ENCODE results near the gene CDK14.
A peak's percentile ranks its signal among the peaks of the same experiment; 100 is the strongest.

CDK14 gene

DNA sequence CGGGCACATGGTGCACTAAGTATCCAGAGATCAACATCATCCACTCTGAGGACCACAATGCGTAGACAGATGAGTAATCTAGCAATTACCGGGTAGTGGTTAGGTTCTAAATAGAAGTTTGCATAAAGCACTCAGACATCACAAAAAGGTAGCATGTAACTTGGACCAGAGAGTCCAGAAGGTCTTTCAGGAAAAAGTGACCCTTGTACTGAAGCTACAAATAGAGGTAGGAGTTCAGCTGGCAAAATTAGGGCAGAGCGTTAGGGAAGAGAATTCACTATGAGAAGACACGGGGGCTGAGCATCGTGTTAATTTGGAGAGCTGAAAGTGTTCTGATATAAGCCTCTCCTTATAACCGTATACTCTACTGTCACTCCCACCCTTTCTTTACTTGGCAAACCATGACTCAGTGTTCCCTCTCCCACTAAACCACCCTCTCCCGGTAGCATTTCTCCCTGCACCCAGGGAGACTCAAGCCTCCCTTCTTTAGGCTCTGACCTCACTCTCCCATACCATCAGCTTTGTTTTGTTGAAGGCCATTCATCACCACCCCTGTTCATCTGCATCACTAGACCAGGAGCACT, 445.9 kb downstream of the CDK14 start:
- H3K27ac ChIP-seq = no peak overlapping the region
- TF ChIP-seq, protein P1, sequence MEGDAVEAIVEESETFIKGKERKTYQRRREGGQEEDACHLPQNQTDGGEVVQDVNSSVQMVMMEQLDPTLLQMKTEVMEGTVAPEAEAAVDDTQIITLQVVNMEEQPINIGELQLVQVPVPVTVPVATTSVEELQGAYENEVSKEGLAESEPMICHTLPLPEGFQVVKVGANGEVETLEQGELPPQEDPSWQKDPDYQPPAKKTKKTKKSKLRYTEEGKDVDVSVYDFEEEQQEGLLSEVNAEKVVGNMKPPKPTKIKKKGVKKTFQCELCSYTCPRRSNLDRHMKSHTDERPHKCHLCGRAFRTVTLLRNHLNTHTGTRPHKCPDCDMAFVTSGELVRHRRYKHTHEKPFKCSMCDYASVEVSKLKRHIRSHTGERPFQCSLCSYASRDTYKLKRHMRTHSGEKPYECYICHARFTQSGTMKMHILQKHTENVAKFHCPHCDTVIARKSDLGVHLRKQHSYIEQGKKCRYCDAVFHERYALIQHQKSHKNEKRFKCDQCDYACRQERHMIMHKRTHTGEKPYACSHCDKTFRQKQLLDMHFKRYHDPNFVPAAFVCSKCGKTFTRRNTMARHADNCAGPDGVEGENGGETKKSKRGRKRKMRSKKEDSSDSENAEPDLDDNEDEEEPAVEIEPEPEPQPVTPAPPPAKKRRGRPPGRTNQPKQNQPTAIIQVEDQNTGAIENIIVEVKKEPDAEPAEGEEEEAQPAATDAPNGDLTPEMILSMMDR (conservative IDR thresholded peaks at IDR 0.05) = no peak

DNA sequence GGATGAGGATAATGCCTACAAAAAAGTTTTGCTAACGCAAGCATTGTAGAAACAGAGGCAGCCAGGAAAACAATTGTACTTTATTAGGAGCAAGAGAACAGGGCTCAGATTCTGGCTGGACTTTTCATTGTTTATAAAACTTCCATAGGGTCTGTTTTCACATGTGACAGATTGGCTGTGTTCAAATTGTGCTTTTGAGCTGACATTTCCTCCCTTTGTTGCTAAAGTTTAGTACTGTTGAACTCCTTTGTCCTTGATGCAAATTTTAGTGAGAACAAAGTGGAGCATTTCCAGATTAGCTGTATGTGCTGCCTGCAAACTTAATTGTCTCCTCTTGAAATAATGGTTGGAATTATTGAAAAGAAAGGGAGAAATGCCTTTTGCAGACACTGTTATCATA, 447.1 kb downstream of the CDK14 start:
- TF ChIP-seq, protein P1 (conservative IDR thresholded peaks at IDR 0.05) = no peak
- H3K27ac ChIP-seq = no peak overlapping the region

DNA sequence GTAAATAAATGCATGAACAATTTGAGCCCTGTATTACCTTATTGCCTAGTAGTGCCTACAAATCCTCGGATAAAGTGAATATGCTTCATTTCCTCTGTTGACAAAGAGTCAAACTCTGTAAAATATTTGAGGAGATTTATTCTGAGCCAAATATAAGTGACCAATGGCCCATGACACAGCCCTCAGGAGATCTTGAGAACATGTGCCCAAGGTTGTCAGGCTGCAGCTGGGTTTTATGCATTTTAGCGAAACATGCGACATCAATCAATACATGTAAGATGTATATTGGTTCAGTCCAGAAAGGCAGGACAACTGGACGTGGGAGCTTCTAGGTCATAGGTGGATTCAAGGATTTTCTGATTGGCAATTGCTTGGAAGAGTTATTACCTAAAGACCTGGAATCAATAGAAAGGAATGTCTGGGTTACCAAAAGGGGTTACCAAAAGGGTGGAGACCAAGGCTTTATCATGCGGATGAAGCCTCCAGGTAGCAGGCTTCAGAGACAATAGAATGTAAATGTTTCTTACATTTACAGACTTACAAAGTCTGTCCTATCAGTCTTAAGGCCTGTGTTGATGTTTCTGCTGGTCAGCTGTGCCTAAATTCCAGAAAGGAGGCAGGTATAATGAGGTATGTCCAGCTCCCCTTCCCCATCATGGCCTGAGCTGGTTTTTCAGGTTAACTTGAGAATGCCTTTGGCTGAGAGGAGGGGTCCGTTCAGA, 448.0 kb downstream of the CDK14 start:
- TF ChIP-seq, protein P1 (conservative IDR thresholded peaks at IDR 0.05) = no peak
- H3K27ac ChIP-seq = no peak overlapping the region

DNA sequence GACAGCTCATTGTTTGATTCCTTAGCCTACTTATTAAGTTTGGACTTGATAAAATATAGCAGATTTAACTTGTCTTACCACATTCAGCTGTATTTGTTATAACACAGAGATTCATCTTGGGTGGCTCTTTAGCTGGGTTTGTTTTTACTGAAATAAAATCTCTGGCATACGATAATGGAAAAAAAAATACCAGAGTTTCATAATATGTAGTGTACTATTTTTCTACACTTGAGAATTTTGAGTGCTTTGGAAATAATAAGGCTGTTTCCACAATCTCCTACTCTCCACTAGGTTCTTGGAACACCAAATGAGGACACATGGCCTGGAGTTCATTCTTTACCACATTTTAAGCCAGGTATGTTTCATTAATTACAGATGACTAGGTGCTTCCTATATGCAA, 449.5 kb downstream of the CDK14 start:
- TF ChIP-seq, protein P1 (conservative IDR thresholded peaks at IDR 0.05) = no peak
- no peak overlapping the region for H3K27ac ChIP-seq

DNA sequence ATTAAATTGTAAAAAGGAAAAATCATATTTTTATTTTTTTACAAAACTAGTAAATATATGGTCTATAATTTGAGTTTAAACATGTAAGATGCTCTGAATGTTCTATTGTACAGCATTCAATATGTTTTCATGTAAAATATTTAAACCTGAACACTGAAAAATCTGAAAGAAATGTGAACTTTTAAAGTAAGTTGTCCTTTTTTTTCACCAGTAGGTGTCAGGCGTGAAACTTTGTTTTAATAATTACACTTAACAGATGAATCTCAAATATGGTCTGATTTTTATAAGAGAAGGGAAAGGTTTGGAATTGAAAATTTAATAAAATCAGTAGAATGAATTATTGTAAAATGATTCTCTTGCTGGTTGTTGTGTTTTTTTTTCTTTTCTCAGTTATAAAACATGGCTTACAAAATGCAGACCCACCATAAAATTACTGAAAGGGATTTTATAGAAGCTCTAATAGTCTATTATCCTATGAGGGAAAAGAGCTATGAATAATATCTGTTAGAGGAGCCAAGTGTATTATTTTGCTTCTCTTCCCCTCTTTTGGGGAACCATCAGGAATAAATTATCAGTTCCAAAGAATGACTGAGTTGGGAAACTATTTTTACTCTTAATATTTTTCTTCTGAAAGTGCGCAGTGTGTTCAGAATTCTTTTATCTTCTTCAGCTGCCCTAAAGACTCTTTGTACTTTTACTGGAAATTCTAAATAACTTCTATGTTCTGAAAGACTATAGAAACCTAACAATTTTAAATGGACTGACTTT, 450.4 kb downstream of the CDK14 start:
- H3K27ac ChIP-seq = no peak overlapping the region
- TF ChIP-seq, protein P1 (conservative IDR thresholded peaks at IDR 0.05) = peak; percentile 72

DNA sequence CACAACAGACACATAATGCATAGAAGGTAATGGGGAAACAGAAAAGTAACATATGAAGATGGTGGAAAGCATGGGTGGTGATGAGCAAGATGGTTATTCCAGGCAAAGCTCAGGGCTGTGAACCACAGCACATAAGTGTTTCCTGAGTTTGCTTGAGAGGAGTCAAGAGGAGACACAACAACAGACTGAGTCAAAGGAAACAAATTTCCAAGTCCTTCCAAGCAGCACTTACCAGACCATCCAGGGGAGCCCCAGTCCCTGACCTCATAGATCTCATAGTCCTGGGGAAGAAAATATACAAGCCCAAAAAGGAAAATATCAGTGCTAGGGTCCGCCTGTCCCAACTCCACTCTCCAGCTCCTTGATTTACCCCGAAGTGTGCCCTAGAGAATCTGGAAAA, 451.5 kb downstream of the CDK14 start:
- TF ChIP-seq, protein P1 (conservative IDR thresholded peaks at IDR 0.05) = no peak
- H3K27ac ChIP-seq = no peak overlapping the region

DNA sequence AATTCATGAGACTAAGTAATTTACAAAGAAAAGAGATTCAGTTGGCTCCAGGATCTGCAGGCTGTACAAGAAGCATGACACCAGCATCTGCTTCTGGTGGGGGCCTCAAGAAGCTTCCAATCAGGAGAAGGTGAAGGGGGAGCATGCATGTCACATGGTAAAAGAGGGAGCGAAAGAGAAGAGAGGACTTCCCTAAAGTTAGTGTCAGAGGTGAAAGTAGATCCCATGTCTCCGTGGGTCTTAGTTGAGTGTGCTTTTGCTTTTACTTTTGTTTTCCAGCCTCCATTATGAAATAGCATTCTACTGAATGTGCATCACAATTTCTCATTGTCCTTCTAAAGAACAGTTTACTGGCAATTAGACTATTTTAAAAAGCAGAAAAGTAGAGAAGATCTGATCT, 454.6 kb downstream of the CDK14 start:
- TF ChIP-seq, protein P1 (conservative IDR thresholded peaks at IDR 0.05) = no peak
- no peak overlapping the region for H3K27ac ChIP-seq
